Measurements from ENCODE around the gene SNED1.

- TF ChIP-seq CTCF (IDR thresholded peaks at IDR 0.05; ENCODE audit: low read depth, low read length, poor library complexity, severe bottlenecking) (no peak), EZH2phosphoT487 (IDR thresholded peaks at IDR 0.05; ENCODE audit: borderline replicate concordance, low read length) (no peak)
These were observed 1.6 kb downstream of the SNED1 start for GRCh38 chr2:240999873-241000541.

Measured in DOHH2 (cell line).